Vagina (tissue), 2 donors: Measurements from ENCODE around the gene CETN1. TPM values are rescaled to one million over a fixed set of nuclear protein-coding genes. Genes with fewer than 3 reads are reported as not detected.

Experiments
- DNase-seq, 2 donors: peaks; one replicate each; pipeline ENCODE4 v3.0.0-alpha.2; 2017; ENCODE audit errors: extremely low spot score in 2 of 2
- H3K27ac ChIP-seq: fragments of 200-600 bp; sonication (generic); one replicate; pipeline ENCODE4 v1.5.1; 2019
- H3K27me3 ChIP-seq: fragments of 200-600 bp; sonication (generic); one replicate; pipeline ENCODE4 v1.5.1; 2019
- H3K36me3 ChIP-seq, 2 donors: fragments of 200-600 bp; sonication (generic); one replicate each; pipeline ENCODE4 v1.5.1; 2017 to 2019
- H3K4me1 ChIP-seq: fragments of 200-600 bp; sonication (generic); one replicate; pipeline ENCODE4 v1.5.1; 2019
- H3K4me3 ChIP-seq, 2 donors: fragments of 200-600 bp; sonication (generic); 1 replicate in 1 of 2; 2 replicates in 1 of 2; pipeline ENCODE4 v1.5.1; 2016 to 2019
- H3K9me3 ChIP-seq: fragments of 200-600 bp; sonication (generic); one replicate; pipeline ENCODE4 v1.5.1; 2019
- CTCF ChIP-seq, 3 experiments: fragments of 450-650 bp in 2 of 3; fragments of 200-600 bp in 1 of 3; sonication (generic) in 1 of 3; IDR thresholded peaks; one replicate each; pipeline ENCODE4 v1.5.1; 2017 to 2019; ENCODE audit warnings: antibody characterized with exemption in 3 of 3, mild to moderate bottlenecking in 2 of 3, moderate library complexity in 2 of 3
- POLR2A ChIP-seq, 2 donors: fragments of 450-650 bp; IDR thresholded peaks; one replicate each; pipeline ENCODE4 v1.6.1; 2017; ENCODE audit warnings: antibody characterized with exemption in 2 of 2, mild to moderate bottlenecking in 2 of 2, moderate library complexity in 2 of 2
- POLR2AphosphoS5 ChIP-seq, 2 donors: sonication (generic); formaldehyde crosslinking; IDR thresholded peaks; one replicate each; pipeline ENCODE4 v1.9.0; 2017; ENCODE audit warnings: antibody characterized with exemption in 2 of 2, mild to moderate bottlenecking in 2 of 2, low read depth in 1 of 2; ENCODE audit not compliant: insufficient read depth in 1 of 2
- intact Hi-C: fragments of 100-400 bp; cut with DNase I; formaldehyde crosslinking; loops from one replicate; pipeline ENCODE4 v1.15.1; 2023
- total RNA-seq: library from RNA; depleted of rRNA; stranded (reverse); fragments of >200 nt; gene quantifications from one replicate; pipeline ENCODE4 v1.2.3, GENCODE V29; 2016

CETN1 gene
- total RNA-seq = not detected

- Histone ChIP-seq H3K4me1 (no peaks in the 10 kb centered on the region), H3K4me3 (no peak within 1 kb of the TSS), H3K27ac (no peak within 1 kb of the TSS), H3K27me3 (no peaks in the 10 kb centered on the region), H3K9me3 (no peaks in the 10 kb centered on the region), H3K36me3 (no peaks in the 10 kb centered on the region)
- DNase-seq = no peak
- intact Hi-C loops = no loop called here
- TF ChIP-seq CTCF (IDR thresholded peaks at IDR 0.05) = no peak
- TF ChIP-seq POLR2AphosphoS5 (IDR thresholded peaks at IDR 0.05; ENCODE audit: insufficient read depth in 1 of 2, low read depth in 1 of 2) = no peak
- TF ChIP-seq POLR2A (IDR thresholded peaks at IDR 0.05) = no peak
Observed at GRCh38 chr18:580154-580553, at the start of gene CETN1. CETN1 (plus strand) TSS chr18:580380; CDS start chr18:580409, 29 bp downstream.

GRCh38 chr18:532018-532417 is 48.2 kb upstream of the CETN1 start:
- Histone ChIP-seq H3K4me3 (no peak overlapping the region), H3K36me3 (no peaks in the 10 kb centered on the region), H3K9me3 (no peaks in the 10 kb centered on the region), H3K27me3 (no peaks in the 10 kb centered on the region), H3K27ac (no peak overlapping the region), H3K4me1 (peaks cover 7% of the 10 kb centered on the region)
- no peak for DNase-seq
- intact Hi-C loops = no loop called here
- TF ChIP-seq CTCF (IDR thresholded peaks at IDR 0.05) (no peak), POLR2A (IDR thresholded peaks at IDR 0.05) (no peak), POLR2AphosphoS5 (IDR thresholded peaks at IDR 0.05; ENCODE audit: insufficient read depth in 1 of 2, low read depth in 1 of 2) (no peak)

GRCh38 chr18:532632-533031 is 47.5 kb upstream of the CETN1 start:
- H3K27ac ChIP-seq = no peak overlapping the region
- H3K4me3 ChIP-seq = no peak overlapping the region
- no peak for TF ChIP-seq POLR2A (IDR thresholded peaks at IDR 0.05)
- TF ChIP-seq CTCF (IDR thresholded peaks at IDR 0.05) = no peak
- TF ChIP-seq POLR2AphosphoS5 (IDR thresholded peaks at IDR 0.05; ENCODE audit: insufficient read depth in 1 of 2, low read depth in 1 of 2) = no peak
- no peak for DNase-seq
- H3K27me3 ChIP-seq = no peaks in the 10 kb centered on the region
- H3K4me1 ChIP-seq = peaks cover 7% of the 10 kb centered on the region
- H3K9me3 ChIP-seq = no peaks in the 10 kb centered on the region
- H3K36me3 ChIP-seq = no peaks in the 10 kb centered on the region
- intact Hi-C loops = no loop called here

- H3K27ac ChIP-seq = no peak overlapping the region
- TF ChIP-seq POLR2AphosphoS5 (IDR thresholded peaks at IDR 0.05; ENCODE audit: insufficient read depth in 1 of 2, low read depth in 1 of 2) = no peak
- TF ChIP-seq POLR2A (IDR thresholded peaks at IDR 0.05) = no peak
- TF ChIP-seq CTCF (IDR thresholded peaks at IDR 0.05) = no peak
- H3K4me1 ChIP-seq = peaks cover 7% of the 10 kb centered on the region
- DNase-seq = no peak
- H3K9me3 ChIP-seq = no peaks in the 10 kb centered on the region
- H3K27me3 ChIP-seq = no peaks in the 10 kb centered on the region
- H3K36me3 ChIP-seq = no peaks in the 10 kb centered on the region
- H3K4me3 ChIP-seq = no peak overlapping the region
- intact Hi-C loops = no loop called here
Observed at GRCh38 chr18:533995-534601, 46.1 kb upstream of the CETN1 start.

GRCh38 chr18:543447-544078 is 36.6 kb upstream of the CETN1 start:
- Histone ChIP-seq H3K9me3 (no peaks in the 10 kb centered on the region), H3K27ac (no peak overlapping the region), H3K4me1 (no peaks in the 10 kb centered on the region), H3K27me3 (no peaks in the 10 kb centered on the region), H3K36me3 (no peaks in the 10 kb centered on the region), H3K4me3 (no peak overlapping the region)
- intact Hi-C loops = no loop called here
- TF ChIP-seq POLR2A (IDR thresholded peaks at IDR 0.05) (no peak), CTCF (IDR thresholded peaks at IDR 0.05) (no peak), POLR2AphosphoS5 (IDR thresholded peaks at IDR 0.05; ENCODE audit: insufficient read depth in 1 of 2, low read depth in 1 of 2) (no peak)
- DNase-seq = no peak
